Measurements from ENCODE around the gene GLT1D1. TPM values are rescaled to one million over a fixed set of nuclear protein-coding genes. Genes with fewer than 3 reads are reported as not detected.

Gene GLT1D1
- total RNA-seq, result not detected in 2 replicates

DNA sequence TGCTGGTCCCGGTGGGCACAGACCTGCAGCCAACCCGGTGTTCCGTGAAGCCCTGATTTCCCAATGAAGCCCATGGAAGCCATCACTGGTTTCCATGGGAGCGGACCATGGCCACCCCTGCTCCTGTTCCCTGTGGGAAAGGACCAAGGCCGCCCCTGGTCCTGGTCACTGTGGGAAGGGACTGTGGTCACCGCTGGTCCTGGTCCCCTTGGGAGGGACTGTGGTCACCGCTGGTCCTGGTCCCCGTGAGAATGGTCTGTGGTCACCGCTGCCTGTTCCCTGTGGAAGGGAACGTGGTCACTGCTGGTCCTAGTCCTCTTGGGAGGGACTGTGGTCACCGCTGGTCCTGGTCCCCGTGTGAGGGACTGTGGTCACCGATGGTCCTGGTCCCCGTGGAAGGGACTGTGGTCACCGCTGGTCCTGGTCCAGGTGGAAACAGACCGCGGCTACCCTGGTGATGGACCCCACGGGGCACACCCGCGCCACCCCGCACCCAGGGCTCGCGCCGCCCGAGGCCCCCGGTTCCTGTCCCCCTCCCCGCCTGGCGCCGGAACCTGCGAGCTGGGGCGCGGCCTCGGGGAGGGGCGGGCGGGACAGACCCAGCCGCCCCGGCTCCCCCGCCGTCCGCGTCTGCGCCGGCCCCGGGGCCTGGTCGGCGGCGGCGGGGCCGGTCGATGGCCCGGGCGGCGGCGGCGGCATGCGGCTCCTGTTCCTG lies at the start of gene GLT1D1:
GLT1D1 (plus strand) TSS at position 594 of the 715 bp plus-strand sequence; CDS start at position 698, 104 bp downstream.

GRCh38 chr12:128823916-128824839 lies 29.1 kb upstream of the GLT1D1 start, which contains the start of gene SLC15A4:
TSS of gene SLC15A4 (minus strand) at chr12:128823958. CDS start at chr12:128823943, 15 bp downstream.

Other genes starting within 250 kb of the GLT1D1 start
- 41.9 and 53.5 TPM in 2 replicates for gene SLC15A4, start 29.5 kb upstream of the GLT1D1 start, total RNA-seq

Data from cardiac ventricle fibroblast (primary cell).